SU-DHL-6 (cell line): Measurements from ENCODE around the gene IL20RB.

Experiments used
- CTCF ChIP-seq: fragments of 200-600 bp; sonication (generic); IDR thresholded peaks from one replicate; pipeline ENCODE4 v1.5.1; 2017; ENCODE audit warnings: antibody characterized with exemption, mild to moderate bottlenecking, low read length, moderate library complexity; ENCODE audit not compliant: insufficient read depth, poor library complexity, severe bottlenecking
- EZH2phosphoT487 ChIP-seq: fragments of 200-600 bp; sonication (generic), shearing (Covaris generic); conservative IDR thresholded peaks from 2 replicates; pipeline ENCODE4 v1.6.1; 2018; ENCODE audit warnings: mild to moderate bottlenecking, antibody characterized with exemption, low read length, moderate library complexity, mixed read lengths

GRCh38 chr3:136982520-136983138, 24.8 kb downstream of the IL20RB start:
- no peak for TF ChIP-seq CTCF
- no peak for TF ChIP-seq EZH2phosphoT487
